ENCODE data around the gene UCHL1.

Gene UCHL1

DNA sequence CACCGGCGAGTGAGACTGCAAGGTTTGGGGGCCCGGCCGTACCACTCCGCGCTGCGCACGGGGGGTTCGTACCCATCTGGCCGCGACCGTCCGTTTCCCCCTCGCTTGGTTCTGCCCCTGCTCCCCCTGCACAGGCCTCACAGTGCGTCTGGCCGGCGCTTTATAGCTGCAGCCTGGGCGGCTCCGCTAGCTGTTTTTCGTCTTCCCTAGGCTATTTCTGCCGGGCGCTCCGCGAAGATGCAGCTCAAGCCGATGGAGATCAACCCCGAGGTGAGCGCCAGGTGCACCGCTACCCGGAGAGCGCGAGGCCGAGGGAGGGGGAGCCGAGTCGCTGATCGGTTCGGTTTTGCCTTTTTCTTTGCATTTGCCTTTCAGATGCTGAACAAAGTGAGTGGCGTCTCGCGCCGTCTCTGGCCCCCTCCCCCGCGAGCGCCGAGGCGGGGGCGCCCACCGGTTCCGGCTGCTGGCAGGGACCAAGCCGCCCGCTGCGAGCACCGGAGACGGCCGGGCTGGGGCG lies at the start of gene UCHL1:
UCHL1 (plus strand) TSS at position 189 of the 517 bp plus-strand sequence; CDS start at position 238, 49 bp downstream.
- no peak for DNase-seq (ENCODE audit: low read depth in 2 of 2)

GRCh38 chr4:41207291-41207831 lies 49.4 kb upstream of the UCHL1 start:
- DNase-seq (ENCODE audit: low read depth in 2 of 2) = no peak

- no peak for DNase-seq (ENCODE audit: low read depth in 2 of 2)
Observed at GRCh38 chr4:41209187-41209586, 47.5 kb upstream of the UCHL1 start.

DNA sequence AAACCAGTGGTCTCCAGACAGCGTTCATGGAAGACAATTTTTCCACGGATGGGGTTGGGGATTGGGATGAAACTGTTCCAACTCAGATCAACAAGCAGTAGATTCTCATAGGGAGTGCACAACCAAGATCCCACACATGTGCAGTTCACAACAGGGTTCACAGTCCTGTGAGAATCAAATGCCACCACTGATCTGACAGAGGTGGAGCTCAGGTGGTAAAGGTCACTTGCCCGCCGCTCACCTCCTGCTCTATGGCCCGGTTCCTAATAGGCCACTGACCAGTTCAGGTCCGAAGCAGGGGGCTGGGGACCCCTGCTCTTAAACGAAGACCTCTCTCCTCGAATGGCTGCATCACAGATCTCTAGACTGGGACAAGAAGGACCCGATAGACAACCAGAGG lies 46.8 kb upstream of the UCHL1 start:
- DNase-seq (ENCODE audit: low read depth in 2 of 2) = no peak

- DNase-seq (ENCODE audit: low read depth in 2 of 2) = no peak
Observed at GRCh38 chr4:41211951-41212615, 44.6 kb upstream of the UCHL1 start.

DNA sequence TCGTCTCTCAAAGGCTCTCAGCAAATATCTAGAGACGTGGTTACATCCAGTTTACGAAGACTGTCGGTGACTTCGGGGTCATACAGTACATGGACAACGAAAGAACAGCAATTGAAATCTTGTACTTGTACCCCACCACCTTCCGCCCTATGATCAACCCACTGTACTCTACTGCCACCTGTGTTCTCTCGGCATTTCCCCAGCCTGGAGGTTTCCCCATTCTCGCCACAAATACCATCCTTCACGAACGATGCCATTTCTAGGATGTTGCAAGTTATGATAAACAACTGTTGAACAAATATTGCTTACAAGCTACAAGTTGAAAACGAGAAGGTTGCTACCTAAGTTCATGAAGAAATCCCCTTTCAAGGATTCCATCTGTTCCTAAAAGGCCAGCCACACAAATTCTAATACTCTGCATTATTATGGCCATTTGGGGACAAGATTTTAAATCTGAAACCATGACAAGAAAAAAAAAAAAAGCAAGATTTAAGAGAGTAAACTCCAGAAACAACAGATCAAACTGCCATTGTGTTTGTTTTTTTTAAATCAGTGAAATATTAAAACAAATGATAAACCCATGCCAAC lies 44.0 kb upstream of the UCHL1 start:
- no peak for DNase-seq (ENCODE audit: low read depth in 2 of 2)

GRCh38 chr4:41213625-41214135 lies 43.0 kb upstream of the UCHL1 start:
- no peak for DNase-seq (ENCODE audit: low read depth in 2 of 2)

DNA sequence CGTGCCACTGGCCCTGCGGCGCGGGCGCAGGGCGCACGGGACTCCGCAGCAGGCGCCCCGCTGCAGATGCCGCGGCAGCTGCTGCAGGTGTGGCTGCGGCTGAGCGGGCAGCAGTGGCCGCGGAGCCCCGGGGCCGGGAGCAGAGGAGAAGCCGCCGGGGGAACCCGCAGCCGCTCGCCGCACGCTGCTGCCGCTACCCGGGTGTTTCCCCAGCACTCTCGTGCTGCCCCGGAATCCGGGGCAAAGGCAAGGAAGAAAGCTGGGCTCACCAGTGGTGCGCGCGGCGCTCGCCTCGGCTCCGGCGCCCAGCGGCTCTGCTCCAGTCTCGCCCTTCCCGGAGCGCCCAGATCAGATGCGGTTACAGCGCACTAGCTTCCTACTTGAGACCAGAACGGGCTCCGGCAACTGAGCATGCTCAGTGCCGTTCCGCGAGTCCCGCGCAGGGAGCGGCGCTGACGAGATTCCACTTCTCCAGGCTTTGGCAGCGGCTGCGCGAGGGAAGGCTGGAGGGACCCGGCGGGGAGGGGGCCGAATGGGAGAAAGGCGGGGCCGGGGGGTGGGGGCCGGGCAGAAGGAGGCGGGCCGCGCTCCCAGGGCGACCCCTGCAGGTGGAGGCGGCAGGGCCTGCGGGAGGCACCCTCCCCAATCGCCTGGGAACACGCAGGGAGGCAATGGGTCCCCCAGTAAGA lies 42.4 kb upstream of the UCHL1 start, which contains the start of gene APBB2:
APBB2 (minus strand) TSS at position 407 of the 689 bp plus-strand sequence. CDS start 181,288 bp downstream, outside the sequence.
- DNase-seq (ENCODE audit: low read depth in 2 of 2) = no peak

DNA sequence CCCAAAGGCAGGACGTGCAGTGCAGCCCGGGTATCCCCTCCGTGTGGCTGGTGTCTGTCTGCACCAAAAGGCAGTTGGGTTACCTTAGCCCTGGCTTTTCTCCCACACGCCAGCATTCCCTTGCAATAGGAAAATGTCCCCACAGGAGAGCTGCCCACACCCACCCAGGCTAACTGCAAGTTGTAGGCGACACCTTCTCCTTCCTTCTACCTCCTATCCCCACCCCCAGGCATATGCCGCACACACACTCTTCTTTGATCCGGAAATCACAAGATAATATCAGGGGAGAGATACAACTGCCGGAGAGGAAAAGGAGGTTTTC lies 41.9 kb upstream of the UCHL1 start:
- DNase-seq (ENCODE audit: low read depth in 2 of 2) = no peak

- DNase-seq (ENCODE audit: low read depth in 2 of 2) = no peak
Observed at GRCh38 chr4:41215155-41215554, 41.6 kb upstream of the UCHL1 start.

DNA sequence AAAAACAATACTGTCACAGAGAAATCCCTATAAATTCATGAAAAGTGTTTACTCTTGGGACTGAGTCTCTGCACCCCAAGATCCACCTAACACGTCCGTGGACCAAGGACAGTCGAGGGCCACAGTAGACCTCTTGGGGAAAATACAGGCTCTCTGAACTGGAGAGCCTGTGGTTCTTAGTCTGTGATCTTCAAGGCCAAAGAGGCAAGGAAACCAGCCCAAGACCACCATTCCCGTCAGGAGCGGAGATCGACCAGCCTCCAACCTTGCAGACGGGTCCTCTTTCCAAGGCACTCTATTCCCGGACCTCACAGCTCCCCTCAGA lies 40.8 kb upstream of the UCHL1 start:
- DNase-seq (ENCODE audit: low read depth in 2 of 2) = no peak

GRCh38 chr4:41216294-41217019 lies 40.3 kb upstream of the UCHL1 start:
- DNase-seq (ENCODE audit: low read depth in 2 of 2) = no peak

GRCh38 chr4:41217020-41217333 lies 39.8 kb upstream of the UCHL1 start:
- no peak for DNase-seq (ENCODE audit: low read depth in 2 of 2)

DNA sequence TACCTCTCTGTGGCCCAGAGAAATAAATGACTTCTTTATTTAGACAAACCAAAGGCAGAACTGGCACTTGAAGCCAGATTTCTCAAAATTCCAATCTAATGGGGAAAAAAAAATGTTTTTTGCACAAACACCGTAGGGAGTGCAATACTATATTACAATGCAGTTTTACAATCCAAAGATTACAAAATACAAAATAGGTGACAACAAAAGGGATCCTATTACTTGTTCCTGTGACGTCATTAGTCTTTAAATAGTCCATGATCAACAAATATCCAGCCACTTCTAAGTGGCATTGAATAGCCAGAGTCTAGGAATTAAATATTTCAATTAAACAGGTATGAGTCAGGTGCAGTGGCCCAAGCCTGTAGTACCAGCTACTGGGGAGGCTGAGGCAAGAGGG lies 39.4 kb upstream of the UCHL1 start:
- no peak for DNase-seq (ENCODE audit: low read depth in 2 of 2)

GRCh38 chr4:41218703-41219102 lies 38.0 kb upstream of the UCHL1 start:
- DNase-seq (ENCODE audit: low read depth in 2 of 2) = no peak

GRCh38 chr4:41219421-41219950 lies 37.2 kb upstream of the UCHL1 start:
- no peak for DNase-seq (ENCODE audit: low read depth in 2 of 2)

GRCh38 chr4:41221850-41222645 lies 34.7 kb upstream of the UCHL1 start:
- no peak for DNase-seq (ENCODE audit: low read depth in 2 of 2)

DNA sequence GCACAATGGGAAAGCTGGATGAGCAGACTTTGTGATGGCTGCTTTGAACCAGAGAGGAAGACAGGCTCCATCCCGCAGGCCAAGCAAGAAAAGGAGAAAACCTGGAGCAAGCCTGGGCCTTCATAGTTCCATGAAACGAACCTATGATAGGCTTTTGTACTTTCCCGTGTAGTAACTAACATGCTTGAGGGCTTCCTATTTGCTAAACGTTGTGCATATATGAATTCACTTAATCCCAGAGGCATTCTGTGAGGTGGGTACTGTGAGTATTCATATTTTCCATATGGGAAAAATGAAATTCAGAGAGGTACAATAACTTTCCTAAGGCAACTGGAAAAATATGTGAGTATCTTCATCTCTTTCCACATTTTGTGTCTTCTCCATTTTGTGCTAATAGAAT lies 28.8 kb upstream of the UCHL1 start:
- no peak for DNase-seq (ENCODE audit: low read depth in 2 of 2)

DNA sequence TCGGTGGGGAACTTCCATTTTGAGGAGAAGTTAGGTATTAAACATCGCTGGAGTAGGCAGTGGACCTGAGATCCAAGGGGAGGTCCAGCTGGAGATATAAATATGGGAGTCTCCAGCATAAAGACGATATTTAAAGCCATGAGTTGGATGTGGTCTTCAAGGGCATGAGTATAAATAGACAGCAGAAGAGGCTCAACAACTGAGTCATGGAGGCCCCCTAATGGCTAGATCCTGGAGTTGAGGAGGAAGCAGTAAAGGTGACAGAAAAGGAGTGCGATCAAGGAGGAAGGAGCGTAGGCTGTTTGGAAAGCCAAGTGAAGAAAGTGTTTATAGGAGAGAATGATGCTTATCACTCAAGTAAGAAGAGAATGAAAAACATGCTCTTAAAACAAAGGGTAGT lies 24.3 kb upstream of the UCHL1 start:
- no peak for DNase-seq (ENCODE audit: low read depth in 2 of 2)

- DNase-seq (ENCODE audit: low read depth in 2 of 2) = no peak
Observed at GRCh38 chr4:41232856-41233255, 23.9 kb upstream of the UCHL1 start.

- no peak for DNase-seq (ENCODE audit: low read depth in 2 of 2)
Observed at GRCh38 chr4:41236032-41236431, 20.7 kb upstream of the UCHL1 start.
